WTC11 (cell line): ENCODE results near the gene WNT9B.

ENCODE experiments used
- AFF4 ChIP-seq: sonication (generic); formaldehyde crosslinking; IDR thresholded peaks from 2 replicates; pipeline ENCODE4 v1.8.1; 2023; ENCODE audit warnings: mild to moderate bottlenecking, missing genetic modification reagents, borderline replicate concordance
- ESRRA ChIP-seq: sonication (generic); formaldehyde crosslinking; IDR thresholded peaks from 2 replicates; pipeline ENCODE4 v1.8.1; 2022; ENCODE audit warnings: mild to moderate bottlenecking, missing genetic modification reagents, borderline replicate concordance
- HMGXB4 ChIP-seq: sonication (generic); formaldehyde crosslinking; IDR thresholded peaks from 2 replicates; pipeline ENCODE4 v1.8.1; 2023; ENCODE audit warnings: mild to moderate bottlenecking, moderate library complexity, missing genetic modification reagents
- TEAD4 ChIP-seq: sonication (generic); formaldehyde crosslinking; IDR thresholded peaks from 2 replicates; pipeline ENCODE4 v1.8.0; 2022; ENCODE audit warnings: mild to moderate bottlenecking, missing genetic modification reagents
- TF ChIP-seq, protein P1 (sequence below): fragments of 200-600 bp; IDR thresholded peaks from 2 replicates; pipeline ENCODE4 v1.8.0; 2022; ENCODE audit warnings: antibody characterized with exemption
- TF ChIP-seq, protein P2 (sequence below): sonication (generic); formaldehyde crosslinking; IDR thresholded peaks from 2 replicates; pipeline ENCODE4 v1.8.0; 2023; ENCODE audit warnings: missing genetic modification reagents

- TF ChIP-seq ESRRA (CRISPR knock-in tag): no peak
- TF ChIP-seq, protein P1, sequence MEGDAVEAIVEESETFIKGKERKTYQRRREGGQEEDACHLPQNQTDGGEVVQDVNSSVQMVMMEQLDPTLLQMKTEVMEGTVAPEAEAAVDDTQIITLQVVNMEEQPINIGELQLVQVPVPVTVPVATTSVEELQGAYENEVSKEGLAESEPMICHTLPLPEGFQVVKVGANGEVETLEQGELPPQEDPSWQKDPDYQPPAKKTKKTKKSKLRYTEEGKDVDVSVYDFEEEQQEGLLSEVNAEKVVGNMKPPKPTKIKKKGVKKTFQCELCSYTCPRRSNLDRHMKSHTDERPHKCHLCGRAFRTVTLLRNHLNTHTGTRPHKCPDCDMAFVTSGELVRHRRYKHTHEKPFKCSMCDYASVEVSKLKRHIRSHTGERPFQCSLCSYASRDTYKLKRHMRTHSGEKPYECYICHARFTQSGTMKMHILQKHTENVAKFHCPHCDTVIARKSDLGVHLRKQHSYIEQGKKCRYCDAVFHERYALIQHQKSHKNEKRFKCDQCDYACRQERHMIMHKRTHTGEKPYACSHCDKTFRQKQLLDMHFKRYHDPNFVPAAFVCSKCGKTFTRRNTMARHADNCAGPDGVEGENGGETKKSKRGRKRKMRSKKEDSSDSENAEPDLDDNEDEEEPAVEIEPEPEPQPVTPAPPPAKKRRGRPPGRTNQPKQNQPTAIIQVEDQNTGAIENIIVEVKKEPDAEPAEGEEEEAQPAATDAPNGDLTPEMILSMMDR: no peak
- TF ChIP-seq HMGXB4 (CRISPR knock-in tag): no peak
- TF ChIP-seq TEAD4: no peak
- no peak for TF ChIP-seq AFF4
- TF ChIP-seq, protein P2, sequence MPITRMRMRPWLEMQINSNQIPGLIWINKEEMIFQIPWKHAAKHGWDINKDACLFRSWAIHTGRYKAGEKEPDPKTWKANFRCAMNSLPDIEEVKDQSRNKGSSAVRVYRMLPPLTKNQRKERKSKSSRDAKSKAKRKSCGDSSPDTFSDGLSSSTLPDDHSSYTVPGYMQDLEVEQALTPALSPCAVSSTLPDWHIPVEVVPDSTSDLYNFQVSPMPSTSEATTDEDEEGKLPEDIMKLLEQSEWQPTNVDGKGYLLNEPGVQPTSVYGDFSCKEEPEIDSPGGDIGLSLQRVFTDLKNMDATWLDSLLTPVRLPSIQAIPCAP (CRISPR knock-in tag): no peak
Observed at GRCh38 chr17:46917041-46917440, 65.7 kb downstream of the WNT9B start.
